ENCODE data around the gene RCVRN.

Gene RCVRN

GRCh38 chr17:9890124-9890523 is 14.9 kb downstream of the RCVRN start:
- Histone ChIP-seq H3K9ac (ENCODE audit: low read depth, low read length) (no peak overlapping the region), H3K27ac (ENCODE audit: low read length) (no peak overlapping the region), H3K27me3 (ENCODE audit: insufficient read depth, low read length, poor library complexity) (no peaks in the 10 kb centered on the region), H3K79me2 (ENCODE audit: insufficient read depth, low read length) (no peaks in the 10 kb centered on the region), H3K4me1 (ENCODE audit: insufficient read depth, low read length) (no peaks in the 10 kb centered on the region), H3K4me3 (ENCODE audit: low read depth in 1 of 2, low read length in 2 of 2) (no peak overlapping the region), H4K20me1 (ENCODE audit: insufficient read depth, low read length) (no peaks in the 10 kb centered on the region), H3K4me2 (ENCODE audit: insufficient read depth, low read length) (no peak overlapping the region), H3K9me3 (ENCODE audit: insufficient read depth, low read length, severe bottlenecking) (no peaks in the 10 kb centered on the region), H2AFZ (ENCODE audit: low read depth, low read length) (no peak overlapping the region), H3K36me3 (ENCODE audit: insufficient read depth, low read length) (no peaks in the 10 kb centered on the region)
- ATAC-seq (ENCODE audit: insufficient read depth, low read depth) = peak; percentile 78
- DNase-seq = peak; percentile 42
- TF ChIP-seq EZH2 (IDR thresholded peaks at IDR 0.05; ENCODE audit: borderline replicate concordance, low read depth, low read length, severe bottlenecking) (no peak), CTCF (IDR thresholded peaks at IDR 0.05; ENCODE audit: borderline replicate concordance, extremely low read depth, low read length, poor library complexity, severe bottlenecking) (peak; percentile 70)

DNA sequence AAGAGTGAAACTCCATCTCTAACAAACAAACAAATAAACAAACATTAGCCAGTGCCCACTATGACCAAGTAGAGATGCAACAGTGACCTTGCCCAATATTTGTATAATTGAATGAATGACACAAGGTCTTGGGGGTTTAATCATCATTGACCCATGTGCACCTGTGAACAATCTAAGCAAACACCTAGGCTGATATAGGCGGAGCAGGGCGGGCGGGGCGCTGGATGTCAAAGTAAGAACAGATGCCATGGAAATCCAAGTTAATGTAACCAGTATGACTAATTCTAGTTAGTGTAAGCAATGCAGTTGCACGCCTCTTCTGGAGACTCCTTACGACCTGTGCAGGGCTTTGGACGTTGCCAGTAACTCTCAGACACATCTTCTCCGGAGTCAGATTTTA is 17.6 kb downstream of the RCVRN start:
- Histone ChIP-seq H3K9ac (ENCODE audit: low read depth, low read length) (no peak overlapping the region), H3K4me3 (ENCODE audit: low read depth in 1 of 2, low read length in 2 of 2) (no peak overlapping the region), H3K27me3 (ENCODE audit: insufficient read depth, low read length, poor library complexity) (no peaks in the 10 kb centered on the region), H3K27ac (ENCODE audit: low read length) (no peak overlapping the region), H3K4me2 (ENCODE audit: insufficient read depth, low read length) (no peak overlapping the region), H3K4me1 (ENCODE audit: insufficient read depth, low read length) (no peaks in the 10 kb centered on the region), H4K20me1 (ENCODE audit: insufficient read depth, low read length) (no peaks in the 10 kb centered on the region), H3K79me2 (ENCODE audit: insufficient read depth, low read length) (no peaks in the 10 kb centered on the region), H3K9me3 (ENCODE audit: insufficient read depth, low read length, severe bottlenecking) (peaks cover 8% of the 10 kb centered on the region), H2AFZ (ENCODE audit: low read depth, low read length) (no peak overlapping the region), H3K36me3 (ENCODE audit: insufficient read depth, low read length) (no peaks in the 10 kb centered on the region)
- no peak for DNase-seq
- ATAC-seq (ENCODE audit: insufficient read depth, low read depth) = no peak
- TF ChIP-seq EZH2 (IDR thresholded peaks at IDR 0.05; ENCODE audit: borderline replicate concordance, low read depth, low read length, severe bottlenecking) = no peak
- no peak for TF ChIP-seq CTCF (IDR thresholded peaks at IDR 0.05; ENCODE audit: borderline replicate concordance, extremely low read depth, low read length, poor library complexity, severe bottlenecking)

GRCh38 chr17:9886141-9886930 is 18.7 kb downstream of the RCVRN start:
- TF ChIP-seq CTCF (IDR thresholded peaks at IDR 0.05; ENCODE audit: borderline replicate concordance, extremely low read depth, low read length, poor library complexity, severe bottlenecking) = no peak
- no peak for TF ChIP-seq EZH2 (IDR thresholded peaks at IDR 0.05; ENCODE audit: borderline replicate concordance, low read depth, low read length, severe bottlenecking)
- H4K20me1 ChIP-seq (ENCODE audit: insufficient read depth, low read length) = no peaks in the 10 kb centered on the region
- H3K27me3 ChIP-seq (ENCODE audit: insufficient read depth, low read length, poor library complexity) = no peaks in the 10 kb centered on the region
- no peaks in the 10 kb centered on the region for H3K36me3 ChIP-seq (ENCODE audit: insufficient read depth, low read length)
- no peaks in the 10 kb centered on the region for H3K79me2 ChIP-seq (ENCODE audit: insufficient read depth, low read length)
- H3K4me1 ChIP-seq (ENCODE audit: insufficient read depth, low read length) = no peaks in the 10 kb centered on the region
- peaks cover 12% of the 10 kb centered on the region for H3K9me3 ChIP-seq (ENCODE audit: insufficient read depth, low read length, severe bottlenecking)
- no peak overlapping the region for H3K27ac ChIP-seq (ENCODE audit: low read length)
- H2AFZ ChIP-seq (ENCODE audit: low read depth, low read length) = no peak overlapping the region
- H3K4me3 ChIP-seq (ENCODE audit: low read depth in 1 of 2, low read length in 2 of 2) = no peak overlapping the region
- DNase-seq (no peak), ATAC-seq (ENCODE audit: insufficient read depth, low read depth) (no peak)
- no peak overlapping the region for H3K4me2 ChIP-seq (ENCODE audit: insufficient read depth, low read length)
- H3K9ac ChIP-seq (ENCODE audit: low read depth, low read length) = no peak overlapping the region
